ENCODE data around the gene PRRT1.
"Not testable (repeated sequence)": the region's sequence is repeated elsewhere in the genome, so short reads cannot be mapped to it uniquely, and the experiment has no call there.

Gene PRRT1

GRCh38 chr6:32187009-32187709 lies 35.4 kb upstream of the PRRT1 start:
- peaks cover 56% of the 10 kb centered on the region for H3K4me1 ChIP-seq (ENCODE audit: control insufficient read depth, insufficient read depth, low read length)
- no peaks in the 10 kb centered on the region for H3K9me3 ChIP-seq (ENCODE audit: control insufficient read depth in 2 of 2, low read length in 2 of 2)
- H3K27me3 ChIP-seq (ENCODE audit: control insufficient read depth in 1 of 2, insufficient read depth in 2 of 2, low read length in 2 of 2): no peaks in the 10 kb centered on the region
- peak overlapping the region in 1 of 2 donors; percentile 44 for H3K4me3 ChIP-seq (ENCODE audit: low read length in 2 of 2)
- H3K9ac ChIP-seq (ENCODE audit: low read length in 2 of 2): no peak overlapping the region
- peaks cover 17 to 24% of the 10 kb centered on the region in 2 donors for H3K36me3 ChIP-seq (ENCODE audit: control insufficient read depth in 2 of 2, insufficient read depth in 2 of 2, low read length in 2 of 2)
- peak overlapping the region; percentile 79 for H3K27ac ChIP-seq (ENCODE audit: low read length)

- H3K9me3 ChIP-seq (ENCODE audit: control insufficient read depth in 2 of 2, low read length in 2 of 2); H3K27me3 ChIP-seq (ENCODE audit: control insufficient read depth in 1 of 2, insufficient read depth in 2 of 2, low read length in 2 of 2): not testable (repeated sequence)
- Histone ChIP-seq H3K9ac (ENCODE audit: low read length in 2 of 2) (peak overlapping the region; percentile 51 to 63), H3K4me1 (ENCODE audit: control insufficient read depth, insufficient read depth, low read length) (peaks cover 50% of the 10 kb centered on the region), H3K27ac (ENCODE audit: low read length) (peak overlapping the region; percentile 79), H3K4me3 (ENCODE audit: low read length in 2 of 2) (peak overlapping the region in 1 of 2 donors; percentile 3), H3K36me3 (ENCODE audit: control insufficient read depth in 2 of 2, insufficient read depth in 2 of 2, low read length in 2 of 2) (peaks cover 19 to 24% of the 10 kb centered on the region in 2 donors)
Observed at GRCh38 chr6:32186151-32186840, 34.6 kb upstream of the PRRT1 start.

- H3K4me3 ChIP-seq (ENCODE audit: low read length in 2 of 2): peak overlapping the region in 1 of 2 donors; percentile 3
- H3K27me3 ChIP-seq (ENCODE audit: control insufficient read depth in 1 of 2, insufficient read depth in 2 of 2, low read length in 2 of 2); H3K9me3 ChIP-seq (ENCODE audit: control insufficient read depth in 2 of 2, low read length in 2 of 2): not testable (repeated sequence)
- H3K36me3 ChIP-seq (ENCODE audit: control insufficient read depth in 2 of 2, insufficient read depth in 2 of 2, low read length in 2 of 2): peaks cover 23 to 30% of the 10 kb centered on the region in 2 donors
- peak overlapping the region; percentile 51 to 63 for H3K9ac ChIP-seq (ENCODE audit: low read length in 2 of 2)
- peaks cover 44% of the 10 kb centered on the region for H3K4me1 ChIP-seq (ENCODE audit: control insufficient read depth, insufficient read depth, low read length)
- peak overlapping the region; percentile 79 for H3K27ac ChIP-seq (ENCODE audit: low read length)
Observed at GRCh38 chr6:32185681-32186131, 34.0 kb upstream of the PRRT1 start.

- H3K9me3 ChIP-seq (ENCODE audit: control insufficient read depth in 2 of 2, low read length in 2 of 2): no peaks in the 10 kb centered on the region
- H3K27me3 ChIP-seq (ENCODE audit: control insufficient read depth in 1 of 2, insufficient read depth in 2 of 2, low read length in 2 of 2): no peaks in the 10 kb centered on the region
- no peak within 1 kb of the TSS for H3K4me3 ChIP-seq (ENCODE audit: low read length in 2 of 2)
- peak within 1 kb of the TSS; percentile 5 to 22 for H3K9ac ChIP-seq (ENCODE audit: low read length in 2 of 2)
- H3K4me1 ChIP-seq (ENCODE audit: control insufficient read depth, insufficient read depth, low read length): peaks cover 49% of the 10 kb centered on the region
- H3K27ac ChIP-seq (ENCODE audit: low read length): peak within 1 kb of the TSS; percentile 60
- H3K36me3 ChIP-seq (ENCODE audit: control insufficient read depth in 2 of 2, insufficient read depth in 2 of 2, low read length in 2 of 2): peaks cover 26 to 31% of the 10 kb centered on the region in 2 donors
Observed at GRCh38 chr6:32184084-32184640, 32.4 kb upstream of the PRRT1 start, which contains the start of gene AGER. Gene AGER, minus strand, starts transcription at chr6:32184253. Its CDS starts 31 bp downstream, at chr6:32184222.

GRCh38 chr6:32183483-32184083 lies 31.8 kb upstream of the PRRT1 start:
- H3K9ac ChIP-seq (ENCODE audit: low read length in 2 of 2): peak overlapping the region; percentile 5 to 22
- H3K27ac ChIP-seq (ENCODE audit: low read length): peak overlapping the region; percentile 60
- H3K4me3 ChIP-seq (ENCODE audit: low read length in 2 of 2): no peak overlapping the region
- H3K27me3 ChIP-seq (ENCODE audit: control insufficient read depth in 1 of 2, insufficient read depth in 2 of 2, low read length in 2 of 2): no peaks in the 10 kb centered on the region
- H3K4me1 ChIP-seq (ENCODE audit: control insufficient read depth, insufficient read depth, low read length): peaks cover 49% of the 10 kb centered on the region
- H3K9me3 ChIP-seq (ENCODE audit: control insufficient read depth in 2 of 2, low read length in 2 of 2): no peaks in the 10 kb centered on the region
- peaks cover 26 to 31% of the 10 kb centered on the region in 2 donors for H3K36me3 ChIP-seq (ENCODE audit: control insufficient read depth in 2 of 2, insufficient read depth in 2 of 2, low read length in 2 of 2)

GRCh38 chr6:32183030-32183429 lies 31.3 kb upstream of the PRRT1 start:
- no peak overlapping the region for H3K4me3 ChIP-seq (ENCODE audit: low read length in 2 of 2)
- H3K9me3 ChIP-seq (ENCODE audit: control insufficient read depth in 2 of 2, low read length in 2 of 2): no peaks in the 10 kb centered on the region
- no peaks in the 10 kb centered on the region for H3K27me3 ChIP-seq (ENCODE audit: control insufficient read depth in 1 of 2, insufficient read depth in 2 of 2, low read length in 2 of 2)
- no peak overlapping the region for H3K9ac ChIP-seq (ENCODE audit: low read length in 2 of 2)
- H3K4me1 ChIP-seq (ENCODE audit: control insufficient read depth, insufficient read depth, low read length): peaks cover 44% of the 10 kb centered on the region
- H3K36me3 ChIP-seq (ENCODE audit: control insufficient read depth in 2 of 2, insufficient read depth in 2 of 2, low read length in 2 of 2): peaks cover 26 to 31% of the 10 kb centered on the region in 2 donors
- H3K27ac ChIP-seq (ENCODE audit: low read length): peak overlapping the region; percentile 60

- Histone ChIP-seq H3K4me1 (ENCODE audit: control insufficient read depth, insufficient read depth, low read length) (peaks cover 43% of the 10 kb centered on the region), H3K9me3 (ENCODE audit: control insufficient read depth in 2 of 2, low read length in 2 of 2) (no peaks in the 10 kb centered on the region), H3K27ac (ENCODE audit: low read length) (peak overlapping the region; percentile 60), H3K36me3 (ENCODE audit: control insufficient read depth in 2 of 2, insufficient read depth in 2 of 2, low read length in 2 of 2) (peaks cover 26 to 27% of the 10 kb centered on the region in 2 donors), H3K4me3 (ENCODE audit: low read length in 2 of 2) (no peak overlapping the region), H3K9ac (ENCODE audit: low read length in 2 of 2) (peak overlapping the region in 1 of 2 donors; percentile 36), H3K27me3 (ENCODE audit: control insufficient read depth in 1 of 2, insufficient read depth in 2 of 2, low read length in 2 of 2) (no peaks in the 10 kb centered on the region)
Observed at GRCh38 chr6:32182555-32182981, 30.8 kb upstream of the PRRT1 start.

GRCh38 chr6:32181915-32182529 lies 30.3 kb upstream of the PRRT1 start:
- H3K36me3 ChIP-seq (ENCODE audit: control insufficient read depth in 2 of 2, insufficient read depth in 2 of 2, low read length in 2 of 2): peaks cover 21 to 25% of the 10 kb centered on the region in 2 donors
- H3K9me3 ChIP-seq (ENCODE audit: control insufficient read depth in 2 of 2, low read length in 2 of 2): no peaks in the 10 kb centered on the region
- peaks cover 45% of the 10 kb centered on the region for H3K4me1 ChIP-seq (ENCODE audit: control insufficient read depth, insufficient read depth, low read length)
- H3K9ac ChIP-seq (ENCODE audit: low read length in 2 of 2): peak overlapping the region in 1 of 2 donors; percentile 36
- H3K27me3 ChIP-seq (ENCODE audit: control insufficient read depth in 1 of 2, insufficient read depth in 2 of 2, low read length in 2 of 2): no peaks in the 10 kb centered on the region
- no peak overlapping the region for H3K4me3 ChIP-seq (ENCODE audit: low read length in 2 of 2)
- no peak overlapping the region for H3K27ac ChIP-seq (ENCODE audit: low read length)

- Histone ChIP-seq H3K9me3 (ENCODE audit: control insufficient read depth in 2 of 2, low read length in 2 of 2) (no peaks in the 10 kb centered on the region), H3K4me3 (ENCODE audit: low read length in 2 of 2) (no peak overlapping the region), H3K27ac (ENCODE audit: low read length) (no peak overlapping the region), H3K27me3 (ENCODE audit: control insufficient read depth in 1 of 2, insufficient read depth in 2 of 2, low read length in 2 of 2) (no peaks in the 10 kb centered on the region), H3K4me1 (ENCODE audit: control insufficient read depth, insufficient read depth, low read length) (peaks cover 44% of the 10 kb centered on the region), H3K36me3 (ENCODE audit: control insufficient read depth in 2 of 2, insufficient read depth in 2 of 2, low read length in 2 of 2) (peaks cover 14 to 20% of the 10 kb centered on the region in 2 donors), H3K9ac (ENCODE audit: low read length in 2 of 2) (no peak overlapping the region)
Observed at GRCh38 chr6:32181148-32181702, 29.5 kb upstream of the PRRT1 start.

All from stomach smooth muscle (tissue), 2 donors.